HG03135 (cell line): Measurements from ENCODE around the gene SERP2.
"Not testable (repeated sequence)": the region's sequence is repeated elsewhere in the genome, so short reads cannot be mapped to it uniquely, and the experiment has no call there.

ENCODE experiments used
- ATAC-seq: cut with Tn5 transposase; IDR thresholded peaks from one replicate; pipeline ENCODE4 v1.9.1; 2021; ENCODE audit warnings: mild to moderate bottlenecking, moderate library complexity; ENCODE audit not compliant: unreplicated experiment

SERP2 gene

DNA sequence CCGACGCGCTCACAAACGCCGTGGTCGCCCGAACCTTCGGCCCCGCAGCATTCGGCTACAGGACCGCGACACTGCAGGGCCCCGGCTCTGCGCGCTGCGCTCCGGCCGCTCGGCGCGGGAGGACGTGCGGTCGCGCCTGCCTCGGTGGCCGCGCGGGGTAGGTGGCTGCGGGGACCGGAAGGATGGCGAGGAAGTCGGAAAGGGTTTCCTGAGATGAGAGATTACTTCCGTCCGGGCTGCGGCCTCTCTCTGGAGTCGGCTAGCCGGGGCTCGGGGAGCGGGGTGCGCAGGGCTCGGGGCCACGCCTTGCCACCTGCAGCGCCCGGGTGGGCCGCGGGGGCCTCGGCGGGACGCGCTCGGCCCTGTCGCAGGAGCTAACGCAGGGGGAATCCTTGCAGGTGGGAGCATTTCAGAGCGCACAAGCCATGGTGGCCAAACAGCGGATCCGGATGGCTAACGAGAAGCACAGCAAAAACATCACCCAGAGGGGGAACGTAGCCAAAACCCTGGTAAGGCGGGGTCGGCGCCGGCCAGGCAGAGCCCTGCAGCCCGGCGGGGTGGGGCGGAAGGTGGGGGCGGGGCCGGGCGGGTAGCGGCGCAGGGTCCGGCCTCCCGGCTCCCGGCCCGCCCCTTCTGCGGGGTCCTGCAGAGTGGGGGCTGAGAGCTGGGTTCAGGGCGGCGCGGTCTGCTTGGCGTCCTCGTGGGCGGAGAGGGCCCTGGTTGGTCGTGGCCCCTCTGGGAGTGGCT, at the start of gene SERP2:
Gene SERP2 (plus strand): TSS at position 224 of the 747 bp plus-strand sequence. CDS start 202 bp downstream, at position 426.
- ATAC-seq, result no peak

DNA sequence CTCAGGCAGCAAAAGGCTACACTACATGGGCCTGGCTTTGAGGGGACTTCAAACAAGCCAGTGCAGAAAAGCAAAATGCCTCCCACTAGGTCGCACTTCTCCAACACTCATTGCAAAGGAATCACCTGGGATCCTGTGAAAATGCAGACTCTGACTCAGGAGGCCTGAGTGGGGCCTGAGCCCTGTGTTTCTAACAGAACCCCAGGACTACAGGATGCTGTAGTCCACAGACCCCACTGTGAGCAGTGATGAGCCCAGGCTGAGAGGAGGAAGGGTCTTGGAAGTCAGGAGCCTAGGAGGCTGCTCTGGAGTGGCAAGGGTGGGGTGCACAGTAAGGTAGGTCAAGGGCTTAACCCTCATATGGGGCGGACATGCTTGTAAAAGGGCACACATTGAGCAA, 46.7 kb upstream of the SERP2 start:
- ATAC-seq, result no peak

DNA sequence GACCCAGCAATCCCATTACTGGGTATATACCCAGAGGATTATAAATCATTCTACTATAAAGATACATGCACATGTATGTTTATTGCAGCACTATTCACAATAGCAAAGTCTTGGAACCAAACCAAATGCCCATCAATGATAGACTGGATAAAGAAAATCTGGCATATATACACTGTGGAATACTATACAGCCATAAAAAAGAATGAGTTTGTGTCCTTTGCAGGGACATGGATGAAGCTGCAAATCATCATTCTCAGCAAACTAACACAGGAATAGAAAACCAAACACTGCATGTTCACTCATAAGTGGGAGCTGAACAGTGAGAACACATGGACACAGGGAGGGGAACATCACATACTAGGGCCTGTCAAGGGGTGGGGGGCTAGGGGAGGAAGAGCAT, 44.6 kb upstream of the SERP2 start:
- ATAC-seq, result not testable (repeated sequence)

GRCh38 chr13:44329909-44330545, 43.6 kb upstream of the SERP2 start:
- ATAC-seq, result no peak

- no peak for ATAC-seq
These were observed 42.2 kb upstream of the SERP2 start for GRCh38 chr13:44331446-44331845.

GRCh38 chr13:44331912-44332851, 41.4 kb upstream of the SERP2 start:
- no peak for ATAC-seq

GRCh38 chr13:44333950-44334655, 39.5 kb upstream of the SERP2 start:
- ATAC-seq, result no peak

- no peak for ATAC-seq
These were observed 38.9 kb upstream of the SERP2 start for GRCh38 chr13:44334751-44335150.

- ATAC-seq, result no peak
These were observed 36.7 kb upstream of the SERP2 start for GRCh38 chr13:44336934-44337333.

DNA sequence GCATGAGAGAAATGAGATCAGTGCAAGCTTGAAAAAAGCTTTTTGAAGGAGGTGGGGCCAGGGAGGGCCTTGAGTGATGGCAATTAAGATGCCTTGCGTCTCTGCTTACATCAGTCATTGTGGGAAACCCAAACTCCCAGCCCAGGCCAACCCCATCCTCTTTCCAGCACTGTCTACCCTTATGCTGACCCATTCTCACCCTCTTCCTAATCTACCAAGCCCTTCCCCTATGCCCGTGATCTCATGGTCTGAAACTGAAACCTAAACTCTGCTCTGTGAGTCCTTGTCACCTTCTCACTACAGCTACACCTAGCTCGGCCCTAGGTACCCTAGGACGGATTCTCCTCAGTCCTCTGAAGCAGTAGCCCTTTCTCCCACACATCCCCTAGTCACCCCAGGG, 36.0 kb upstream of the SERP2 start:
- no peak for ATAC-seq

DNA sequence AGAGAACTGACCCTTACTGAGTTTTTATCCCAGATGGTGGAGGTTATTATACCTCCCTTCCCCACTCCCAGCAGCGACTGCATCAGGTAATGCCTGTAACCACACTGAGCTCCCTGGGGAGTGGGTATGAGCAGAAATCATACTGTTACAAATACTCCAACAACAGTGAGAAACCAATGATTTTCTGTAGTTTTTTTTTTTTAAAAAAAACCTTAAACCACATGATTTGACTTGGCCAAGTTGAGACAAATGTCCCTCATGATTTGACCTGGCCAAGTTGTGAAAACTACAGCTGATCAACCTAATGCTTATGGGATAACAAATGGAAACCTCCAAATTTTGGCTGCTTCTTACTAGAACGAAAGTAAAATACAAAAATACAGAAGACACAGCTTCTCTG, 33.1 kb upstream of the SERP2 start:
- ATAC-seq, result no peak

GRCh38 chr13:44342741-44343140, 30.9 kb upstream of the SERP2 start:
- no peak for ATAC-seq

- ATAC-seq, result no peak
These were observed 27.1 kb upstream of the SERP2 start for GRCh38 chr13:44346534-44346933.

DNA sequence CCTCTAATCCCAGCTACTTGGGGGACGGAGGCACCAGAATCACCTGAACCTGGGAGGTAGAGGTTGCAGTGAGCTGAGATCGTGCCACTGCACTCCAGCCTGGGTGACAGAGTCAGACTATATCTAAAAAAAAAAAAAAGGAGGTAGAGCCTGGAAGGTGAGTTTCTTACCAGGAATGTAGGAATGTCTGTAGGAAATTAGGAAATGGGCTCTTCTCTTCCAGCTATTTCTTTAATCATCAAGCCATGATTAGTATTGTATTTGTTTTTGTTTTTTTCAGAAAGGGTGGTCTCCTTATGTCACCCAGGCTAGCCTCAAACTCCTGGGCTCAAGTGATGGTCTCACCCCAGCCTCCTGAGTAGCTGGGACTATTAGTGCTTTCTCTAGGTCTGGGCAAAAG, 26.3 kb upstream of the SERP2 start:
- no peak for ATAC-seq

DNA sequence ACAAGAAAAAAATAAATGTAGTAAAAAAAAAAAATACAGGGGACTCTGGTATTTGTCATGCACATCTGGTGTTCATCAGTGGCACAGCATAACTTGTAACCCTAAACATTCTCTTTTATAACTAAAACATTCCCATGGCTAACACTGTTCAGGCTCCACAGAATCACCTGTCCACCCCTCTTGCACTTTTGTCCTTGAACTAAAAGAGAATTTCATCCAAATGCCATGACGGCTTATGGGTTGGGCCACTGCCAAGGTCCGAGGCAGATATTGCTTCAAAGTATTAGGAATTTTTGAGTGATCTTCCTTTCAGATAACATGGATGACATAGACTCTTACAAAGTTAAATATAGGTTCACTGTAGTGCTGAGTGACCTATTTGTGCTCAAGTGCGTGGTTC, 25.7 kb upstream of the SERP2 start:
- ATAC-seq, result no peak

DNA sequence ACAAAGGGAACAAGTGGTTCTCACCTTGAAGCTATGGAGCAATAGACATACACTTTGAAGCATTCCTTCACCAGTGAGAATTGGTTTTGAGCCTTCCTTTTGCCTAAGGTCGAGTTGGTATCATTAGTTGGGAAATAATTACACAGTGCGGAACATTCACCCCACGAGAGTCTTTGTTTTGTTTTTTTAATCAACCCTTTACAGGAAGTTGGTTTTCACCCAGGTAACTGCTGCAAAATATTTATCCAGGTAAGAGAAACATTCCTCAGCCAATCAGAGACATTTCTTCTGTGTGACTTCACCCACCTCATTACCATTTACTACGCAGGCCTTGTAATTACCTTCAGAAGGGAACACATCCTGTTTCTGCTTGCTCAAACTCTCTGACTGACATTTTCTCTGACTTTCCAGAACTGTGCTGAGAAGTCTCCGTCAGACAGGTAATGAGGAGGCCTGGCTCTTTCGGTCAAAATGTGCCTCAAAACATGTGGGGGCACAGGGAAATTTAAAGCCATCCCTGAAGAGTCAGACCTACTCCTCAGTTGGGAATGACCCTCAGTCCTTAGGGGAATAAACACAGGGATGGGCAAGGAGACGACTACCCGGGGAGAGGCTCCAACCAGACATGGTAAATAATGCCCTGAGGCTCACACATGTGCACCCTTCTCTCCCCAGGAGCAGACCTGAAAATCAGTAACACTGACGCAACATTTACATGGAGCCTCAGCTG, 22.7 kb upstream of the SERP2 start:
- no peak for ATAC-seq

GRCh38 chr13:44351505-44351854, 22.1 kb upstream of the SERP2 start:
- no peak for ATAC-seq

DNA sequence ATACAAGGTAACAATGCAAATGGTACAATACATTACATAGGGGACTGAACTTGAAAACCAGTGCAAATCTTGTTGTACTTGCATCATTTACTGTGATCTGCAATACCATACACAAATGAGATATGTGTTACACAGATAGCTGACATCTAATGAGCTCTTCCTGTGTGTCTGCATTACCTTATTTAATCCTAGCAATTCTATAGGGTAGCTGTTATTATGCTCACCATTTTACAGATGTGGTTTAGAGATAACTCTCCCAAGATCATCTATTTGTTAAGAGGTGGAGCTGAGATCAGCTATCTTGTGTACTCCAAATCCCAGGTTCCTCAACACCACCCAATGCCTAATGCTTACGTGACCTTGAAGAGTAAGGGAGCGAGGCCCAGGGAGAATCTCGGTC, 21.4 kb upstream of the SERP2 start:
- ATAC-seq, result no peak

GRCh38 chr13:44352671-44353070, 21.0 kb upstream of the SERP2 start:
- no peak for ATAC-seq

DNA sequence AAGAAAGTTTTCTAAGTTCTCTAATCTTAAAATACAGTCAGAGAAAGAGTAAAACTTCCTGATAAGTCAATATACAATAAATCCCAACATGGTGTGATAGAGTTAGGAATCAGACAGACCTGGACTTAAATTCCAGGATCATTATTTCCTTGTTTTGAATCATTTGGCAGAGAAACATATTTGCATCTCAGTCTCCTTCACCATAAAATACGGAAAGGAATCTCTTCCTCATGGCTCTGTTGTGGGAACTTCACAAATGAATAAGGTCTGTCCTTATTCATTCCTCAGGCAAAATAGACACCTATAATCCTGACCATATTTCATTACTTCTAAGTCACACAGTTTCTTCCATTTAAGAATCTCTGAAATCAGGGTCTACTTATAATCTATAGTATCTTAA, 19.3 kb upstream of the SERP2 start:
- no peak for ATAC-seq
